BJ (cell line): ENCODE data around the gene HRK. TPM values are rescaled to one million over a fixed set of nuclear protein-coding genes. Genes with fewer than 3 reads are reported as not detected.

Experiments used
- CTCF ChIA-PET: fragments of 350-600 bp; formaldehyde crosslinking; extraction: SDS; loops from one replicate; lab custom pipeline; 2021; ENCODE audit warnings: antibody characterized with exemption, inconsistent platforms; lab: Yijun Ruan, JAX
- POLR2A ChIA-PET: fragments of 300-600 bp; sonication (Branson Sonifier 250); formaldehyde crosslinking; extraction: SDS; loops from one replicate; lab custom pipeline; 2021; ENCODE audit warnings: antibody characterized with exemption; lab: Charles Lee
- DNase-seq: peaks from one replicate; pipeline ENCODE4 v3.0.0-alpha.2; 2011; ENCODE audit warnings: low read depth
- H3K27me3 ChIP-seq: 2 replicates; pipeline ENCODE4 v1.6.0; 2011; ENCODE audit warnings: low read length; ENCODE audit not compliant: control insufficient read depth, insufficient read depth
- H3K36me3 ChIP-seq: 2 replicates; pipeline ENCODE4 v1.5.1; 2011; ENCODE audit warnings: low read length; ENCODE audit not compliant: control insufficient read depth, insufficient read depth
- H3K4me3 ChIP-seq: 2 replicates; pipeline ENCODE4 v1.5.1; 2011; ENCODE audit warnings: low read depth, mild to moderate bottlenecking, control low read depth, low read length
- polyA plus RNA-seq: library from polyadenylated mRNA; depleted of rRNA; stranded (reverse); fragments of >200 nt; gene quantifications from 2 replicates; pipeline ENCODE4 v1.2.3, GENCODE V29; 2011; rRNA removed
- TF ChIP-seq, protein P1 (sequence below): IDR thresholded peaks from 2 replicates; pipeline ENCODE4 v1.5.1; 2011; ENCODE audit warnings: low read depth, mild to moderate bottlenecking, control low read depth, inconsistent platforms, low read length, moderate library complexity; ENCODE audit not compliant: insufficient read depth

The HRK gene
- polyA plus RNA-seq, 1 experiment, result not detected

DNA sequence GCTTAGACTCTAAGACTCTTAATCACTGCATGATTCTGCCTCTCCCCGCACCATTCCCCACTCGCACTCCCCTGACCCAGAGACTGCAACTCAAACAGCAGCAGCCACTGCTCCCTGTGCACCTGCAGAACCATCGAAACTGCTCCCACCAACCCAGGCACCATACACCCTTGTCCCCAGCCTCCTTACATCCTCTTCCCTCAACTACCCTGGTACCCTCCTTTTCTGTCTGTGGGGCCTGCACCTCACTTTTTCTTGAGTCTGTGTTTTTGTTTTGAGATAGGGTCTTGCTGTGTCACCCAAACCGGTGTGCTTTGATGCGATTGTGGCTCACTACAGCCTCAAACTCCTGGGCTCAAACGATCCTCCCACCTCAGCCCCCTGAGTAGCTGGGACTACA, 73.7 kb downstream of the HRK start:
- CTCF ChIA-PET, result no interaction called here
- TF ChIP-seq, protein P1, sequence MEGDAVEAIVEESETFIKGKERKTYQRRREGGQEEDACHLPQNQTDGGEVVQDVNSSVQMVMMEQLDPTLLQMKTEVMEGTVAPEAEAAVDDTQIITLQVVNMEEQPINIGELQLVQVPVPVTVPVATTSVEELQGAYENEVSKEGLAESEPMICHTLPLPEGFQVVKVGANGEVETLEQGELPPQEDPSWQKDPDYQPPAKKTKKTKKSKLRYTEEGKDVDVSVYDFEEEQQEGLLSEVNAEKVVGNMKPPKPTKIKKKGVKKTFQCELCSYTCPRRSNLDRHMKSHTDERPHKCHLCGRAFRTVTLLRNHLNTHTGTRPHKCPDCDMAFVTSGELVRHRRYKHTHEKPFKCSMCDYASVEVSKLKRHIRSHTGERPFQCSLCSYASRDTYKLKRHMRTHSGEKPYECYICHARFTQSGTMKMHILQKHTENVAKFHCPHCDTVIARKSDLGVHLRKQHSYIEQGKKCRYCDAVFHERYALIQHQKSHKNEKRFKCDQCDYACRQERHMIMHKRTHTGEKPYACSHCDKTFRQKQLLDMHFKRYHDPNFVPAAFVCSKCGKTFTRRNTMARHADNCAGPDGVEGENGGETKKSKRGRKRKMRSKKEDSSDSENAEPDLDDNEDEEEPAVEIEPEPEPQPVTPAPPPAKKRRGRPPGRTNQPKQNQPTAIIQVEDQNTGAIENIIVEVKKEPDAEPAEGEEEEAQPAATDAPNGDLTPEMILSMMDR, result no peak

DNA sequence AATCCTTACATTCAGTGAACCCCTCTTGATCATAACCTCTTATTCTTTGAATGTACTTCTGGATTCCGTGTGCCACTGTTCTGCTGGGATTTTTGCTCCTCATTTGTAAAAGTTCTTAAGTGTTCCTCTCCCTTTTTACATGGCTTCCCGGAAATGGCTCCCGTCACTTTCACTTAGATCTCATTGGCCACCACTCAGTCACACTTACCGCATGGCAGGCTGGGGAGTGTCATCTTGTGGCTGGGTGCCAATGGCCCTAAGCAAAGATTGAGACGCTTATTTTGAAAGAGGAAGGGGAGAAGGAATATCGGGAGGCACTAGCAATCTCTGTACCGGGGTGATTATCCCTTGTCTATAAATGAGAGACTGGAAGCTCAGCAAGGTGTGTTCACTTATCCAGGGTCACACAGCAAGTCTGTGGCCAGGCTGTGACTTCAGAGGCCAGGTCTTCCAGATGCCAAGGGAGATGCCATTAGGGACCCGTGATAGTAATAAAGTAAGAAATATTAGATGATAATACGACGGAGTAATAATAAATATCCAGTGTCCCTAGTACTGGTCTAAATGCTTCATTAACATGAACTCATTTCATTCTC, 74.3 kb downstream of the HRK start:
- ChIA-PET CTCF (no interaction called here), POLR2A (no interaction called here)
- TF ChIP-seq, protein P1, result no peak
- DNase-seq, result no peak
- Histone ChIP-seq H3K4me3 (no peak overlapping the region), H3K36me3 (no peaks in the 10 kb centered on the region), H3K27me3 (no peaks in the 10 kb centered on the region)

More for the DNA sequence above, 73.7 kb downstream of the HRK start:
- POLR2A ChIA-PET, result no interaction called here
- H3K27me3 ChIP-seq, result no peaks in the 10 kb centered on the region
- no peak for DNase-seq
- H3K4me3 ChIP-seq, result no peak overlapping the region
- H3K36me3 ChIP-seq, result no peaks in the 10 kb centered on the region

Other genes with a start within 250 kb of the HRK start
- 15.4 and 17.7 TPM in 2 replicates for gene SPRING1, start 143.4 kb downstream of the HRK start, polyA plus RNA-seq
- gene RNFT2, start 143.1 kb downstream of the HRK start, polyA plus RNA-seq, result 1.1 and 1.2 TPM in 2 replicates
- gene FBXW8, start 29.5 kb upstream of the HRK start, polyA plus RNA-seq, result 23.2 and 27.3 TPM in 2 replicates
- 0.10 and 0.16 TPM in 2 replicates for gene TESC, start 218.0 kb upstream of the HRK start, polyA plus RNA-seq